Measurements from ENCODE around the gene STK40. TPM values are rescaled to one million over a fixed set of nuclear protein-coding genes. Genes with fewer than 3 reads are reported as not detected.

STK40 gene
- total and polyA plus RNA-seq, 8 donors: 21.2 to 68.1 (median 37.6) TPM

- DNase-seq (no peak), FAIRE-seq (no peak), ATAC-seq (peak in 3 of 4 donors; percentile 9 to 15 (median 11))
- Histone ChIP-seq H3K27me3 (no peaks in the 10 kb centered on the region), H3K27ac (peak overlapping the region in 2 of 4 donors; percentile 22 to 41), H3K9me3 (no peaks in the 10 kb centered on the region), H3K4me3 (no peak overlapping the region), H3K36me3 (peaks cover 11 to 49% (median 19%) of the 10 kb centered on the region in 3 donors), H3K4me1 (no peaks in the 10 kb centered on the region)
- 85% methylated on average over 14 of the region's 14 CpGs for WGBS, 2 donors
- intact Hi-C loops (cut with DNase I): no loop called here
- TF ChIP-seq, protein P1, sequence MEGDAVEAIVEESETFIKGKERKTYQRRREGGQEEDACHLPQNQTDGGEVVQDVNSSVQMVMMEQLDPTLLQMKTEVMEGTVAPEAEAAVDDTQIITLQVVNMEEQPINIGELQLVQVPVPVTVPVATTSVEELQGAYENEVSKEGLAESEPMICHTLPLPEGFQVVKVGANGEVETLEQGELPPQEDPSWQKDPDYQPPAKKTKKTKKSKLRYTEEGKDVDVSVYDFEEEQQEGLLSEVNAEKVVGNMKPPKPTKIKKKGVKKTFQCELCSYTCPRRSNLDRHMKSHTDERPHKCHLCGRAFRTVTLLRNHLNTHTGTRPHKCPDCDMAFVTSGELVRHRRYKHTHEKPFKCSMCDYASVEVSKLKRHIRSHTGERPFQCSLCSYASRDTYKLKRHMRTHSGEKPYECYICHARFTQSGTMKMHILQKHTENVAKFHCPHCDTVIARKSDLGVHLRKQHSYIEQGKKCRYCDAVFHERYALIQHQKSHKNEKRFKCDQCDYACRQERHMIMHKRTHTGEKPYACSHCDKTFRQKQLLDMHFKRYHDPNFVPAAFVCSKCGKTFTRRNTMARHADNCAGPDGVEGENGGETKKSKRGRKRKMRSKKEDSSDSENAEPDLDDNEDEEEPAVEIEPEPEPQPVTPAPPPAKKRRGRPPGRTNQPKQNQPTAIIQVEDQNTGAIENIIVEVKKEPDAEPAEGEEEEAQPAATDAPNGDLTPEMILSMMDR (IDR thresholded peaks at IDR 0.05): no peak
Observed at GRCh38 chr1:36351227-36351977, 34.3 kb downstream of the STK40 start.

GRCh38 chr1:36350659-36351226 is 35.0 kb downstream of the STK40 start:
- intact Hi-C loops (cut with DNase I): no loop called here

GRCh38 chr1:36349839-36350238 is 35.9 kb downstream of the STK40 start:
- H3K27me3 ChIP-seq: no peaks in the 10 kb centered on the region
- no peak for FAIRE-seq
- no peaks in the 10 kb centered on the region for H3K9me3 ChIP-seq
- H3K36me3 ChIP-seq: peaks cover 13 to 51% (median 19%) of the 10 kb centered on the region in 3 donors
- no peak overlapping the region for H3K4me3 ChIP-seq
- no peak for DNase-seq
- peak in 2 of 4 donors; percentile 9 to 15 for ATAC-seq
- intact Hi-C loops (cut with DNase I): loop anchor here in 1 of 3 donors (10.0 kb wide), 1 partner anchor 65 kb away; no protein-coding TSS in a partner anchor
- TF ChIP-seq, protein P1 (IDR thresholded peaks at IDR 0.05): no peak
- 84 to 88% methylated on average over 15 to 16 of the region's 16 CpGs for WGBS, 2 donors
- no peaks in the 10 kb centered on the region for H3K4me1 ChIP-seq
- peak overlapping the region in 1 of 4 donors; percentile 22 for H3K27ac ChIP-seq

More at GRCh38 chr1:36350659-36351226, 35.0 kb downstream of the STK40 start:
- ATAC-seq (peak; percentile 21 to 72 (median 58)), DNase-seq (no peak), FAIRE-seq (no peak)
- 74 to 77% methylated on average over 13 of the region's 13 CpGs for WGBS, 2 donors
- H3K4me1 ChIP-seq: no peaks in the 10 kb centered on the region
- TF ChIP-seq, protein P1 (IDR thresholded peaks at IDR 0.05): no peak
- H3K9me3 ChIP-seq: no peaks in the 10 kb centered on the region
- H3K4me3 ChIP-seq: no peak overlapping the region
- H3K36me3 ChIP-seq: peaks cover 14 to 49% (median 19%) of the 10 kb centered on the region in 3 donors
- H3K27me3 ChIP-seq: no peaks in the 10 kb centered on the region
- H3K27ac ChIP-seq: peak overlapping the region in 2 of 4 donors; percentile 22 to 41

DNA sequence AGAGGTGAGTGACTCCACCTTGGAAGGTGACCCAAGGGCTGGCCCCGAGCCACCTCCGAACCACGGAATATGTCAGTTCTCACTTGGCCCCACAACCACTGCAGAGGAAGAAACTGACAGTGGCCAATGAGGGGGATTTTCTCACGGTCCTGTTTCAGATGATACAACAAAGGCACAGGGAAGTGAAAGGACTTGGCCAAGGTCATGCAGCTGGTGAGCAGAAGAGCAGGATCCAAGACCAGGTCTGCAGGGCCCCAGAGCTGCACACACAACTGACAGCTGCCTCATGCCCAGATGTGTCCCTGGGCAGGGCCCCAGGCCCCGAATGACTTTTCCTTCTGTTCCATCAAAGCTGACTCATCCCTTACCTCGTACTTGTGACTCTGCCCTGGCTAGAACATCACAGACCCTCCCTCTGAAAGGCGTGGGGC is 36.5 kb downstream of the STK40 start:
- FAIRE-seq: no peak
- H3K4me1 ChIP-seq: no peaks in the 10 kb centered on the region
- peak in 1 of 6 donors; percentile 27 for DNase-seq
- intact Hi-C loops (cut with DNase I): loop anchor here in 1 of 3 donors (10.0 kb wide), 1 partner anchor 66 kb away; no protein-coding TSS in a partner anchor
- WGBS, 2 donors: 64 to 68% methylated on average over 7 of the region's 7 CpGs
- peaks cover 12 to 45% (median 21%) of the 10 kb centered on the region in 3 donors for H3K36me3 ChIP-seq
- no peak for ATAC-seq
- TF ChIP-seq, protein P1 (IDR thresholded peaks at IDR 0.05): no peak
- H3K27ac ChIP-seq: peak overlapping the region in 1 of 4 donors; percentile 22
- H3K9me3 ChIP-seq: no peaks in the 10 kb centered on the region
- H3K27me3 ChIP-seq: no peaks in the 10 kb centered on the region
- no peak overlapping the region for H3K4me3 ChIP-seq

Data from pancreas (tissue), 10 donors.